Uterus (tissue), 4 donors: ENCODE data around the gene EXOC4. TPM values are rescaled to one million over a fixed set of nuclear protein-coding genes. Genes with fewer than 3 reads are reported as not detected.

Experiments used
- DNase-seq, 2 donors: peaks; one replicate each; pipeline ENCODE4 v3.0.0-alpha.2; 2019 to 2020
- H3K27ac ChIP-seq, 2 donors: fragments of 200-600 bp; sonication (generic); 1 replicate in 1 of 2; 2 replicates in 1 of 2; pipeline ENCODE4 v1.5.1; 2016 to 2018
- H3K27me3 ChIP-seq, 2 donors: fragments of 200-600 bp; sonication (generic); one replicate each; pipeline ENCODE4 v1.5.1; 2018 to 2019; ENCODE audit warnings: control low read depth in 1 of 2
- H3K36me3 ChIP-seq, 2 donors: fragments of 200-600 bp; sonication (generic); one replicate each; pipeline ENCODE4 v1.5.1; 2019; ENCODE audit warnings: control low read depth in 1 of 2
- H3K4me1 ChIP-seq, 2 donors: fragments of 200-600 bp; sonication (generic); one replicate each; pipeline ENCODE4 v1.5.1; 2018 to 2019; ENCODE audit warnings: control low read depth in 1 of 2
- H3K4me3 ChIP-seq, 2 donors: fragments of 200-600 bp; sonication (generic); 1 replicate in 1 of 2; 2 replicates in 1 of 2; pipeline ENCODE4 v1.5.1; 2018 to 2019; ENCODE audit warnings: mild to moderate bottlenecking in 1 of 2
- H3K9me3 ChIP-seq, 2 donors: fragments of 200-600 bp; sonication (generic); one replicate each; pipeline ENCODE4 v1.5.1; 2019; ENCODE audit warnings: control low read depth in 1 of 2
- POLR2A ChIP-seq, 2 donors: fragments of 450-650 bp; IDR thresholded peaks; one replicate each; pipeline ENCODE4 v1.6.1; 2016; ENCODE audit warnings: antibody characterized with exemption in 2 of 2, mild to moderate bottlenecking in 1 of 2, moderate library complexity in 1 of 2
- intact Hi-C: fragments of 100-400 bp; cut with DNase I; formaldehyde crosslinking; loops from one replicate; pipeline ENCODE4 v1.15.1; 2023; ENCODE audit warnings: low total_unique reads
- total RNA-seq, 4 donors: library from RNA; depleted of rRNA in 3 of 4; stranded (reverse); fragments of >200 nt in 3 of 4; gene quantifications; one replicate each; pipeline versions ENCODE4 v1.1.0 to v1.2.4, GENCODE V29; 2014 to 2023
- TF ChIP-seq, protein P1 (sequence below), 4 experiments: fragments of 200-600 bp in 2 of 4; fragments of 450-650 bp in 2 of 4; sonication (generic) in 2 of 4; IDR thresholded peaks; one replicate each; pipeline ENCODE4 v1.5.1; 2016 to 2019; ENCODE audit warnings: antibody characterized with exemption in 4 of 4, mild to moderate bottlenecking in 2 of 4, moderate library complexity in 1 of 4
- donor health status: DM: yes; HTN: yes; CAD: no.

EXOC4 gene
- total RNA-seq, 4 donors from 2014 or later, result 27.2 to 126 (median 65.4) TPM

DNA sequence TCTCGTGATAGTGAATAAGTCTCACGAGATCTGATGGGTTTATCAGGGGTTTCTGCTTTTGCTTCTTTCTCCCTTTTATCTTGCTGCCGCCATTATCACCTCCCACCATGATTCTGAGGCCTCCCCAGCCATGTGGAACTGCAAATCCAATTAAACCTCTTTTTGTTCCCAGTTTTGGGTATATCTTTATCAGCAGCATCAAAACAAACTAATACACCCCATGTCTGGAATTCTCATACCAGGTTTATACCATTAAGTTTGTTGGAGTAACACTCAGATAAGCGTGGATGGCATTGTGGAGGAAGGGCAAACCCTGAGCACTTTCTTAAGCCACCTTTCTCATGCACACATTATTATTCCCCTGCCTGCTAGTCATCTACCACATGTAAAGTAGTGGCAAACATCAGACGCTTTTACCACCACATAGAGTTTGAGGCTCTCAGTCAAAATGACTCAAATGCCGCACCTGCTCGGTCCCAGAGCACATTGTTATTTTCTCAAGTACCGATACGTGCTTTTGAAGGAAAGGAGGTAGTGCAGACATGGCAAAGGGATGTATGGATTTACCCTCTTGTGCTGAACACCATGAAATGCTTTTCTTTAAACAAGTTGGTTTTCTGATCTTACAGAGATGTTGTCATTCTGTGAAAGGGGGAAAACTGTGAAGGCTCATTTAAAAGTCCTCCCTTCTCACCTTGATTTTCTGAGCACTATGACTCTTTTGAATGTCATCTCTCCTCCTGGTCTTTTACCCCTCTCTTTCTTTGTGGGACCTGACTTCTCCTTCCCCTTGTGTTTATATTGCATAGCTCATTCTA is 429.7 kb downstream of the EXOC4 start:
- no peak for DNase-seq
- intact Hi-C loops, result no loop called here
- Histone ChIP-seq H3K27ac (no peak overlapping the region), H3K27me3 (no peaks in the 10 kb centered on the region), H3K36me3 (no peaks in the 10 kb centered on the region), H3K4me1 (no peaks in the 10 kb centered on the region), H3K9me3 (no peaks in the 10 kb centered on the region), H3K4me3 (no peak overlapping the region)
- TF ChIP-seq, protein P1, sequence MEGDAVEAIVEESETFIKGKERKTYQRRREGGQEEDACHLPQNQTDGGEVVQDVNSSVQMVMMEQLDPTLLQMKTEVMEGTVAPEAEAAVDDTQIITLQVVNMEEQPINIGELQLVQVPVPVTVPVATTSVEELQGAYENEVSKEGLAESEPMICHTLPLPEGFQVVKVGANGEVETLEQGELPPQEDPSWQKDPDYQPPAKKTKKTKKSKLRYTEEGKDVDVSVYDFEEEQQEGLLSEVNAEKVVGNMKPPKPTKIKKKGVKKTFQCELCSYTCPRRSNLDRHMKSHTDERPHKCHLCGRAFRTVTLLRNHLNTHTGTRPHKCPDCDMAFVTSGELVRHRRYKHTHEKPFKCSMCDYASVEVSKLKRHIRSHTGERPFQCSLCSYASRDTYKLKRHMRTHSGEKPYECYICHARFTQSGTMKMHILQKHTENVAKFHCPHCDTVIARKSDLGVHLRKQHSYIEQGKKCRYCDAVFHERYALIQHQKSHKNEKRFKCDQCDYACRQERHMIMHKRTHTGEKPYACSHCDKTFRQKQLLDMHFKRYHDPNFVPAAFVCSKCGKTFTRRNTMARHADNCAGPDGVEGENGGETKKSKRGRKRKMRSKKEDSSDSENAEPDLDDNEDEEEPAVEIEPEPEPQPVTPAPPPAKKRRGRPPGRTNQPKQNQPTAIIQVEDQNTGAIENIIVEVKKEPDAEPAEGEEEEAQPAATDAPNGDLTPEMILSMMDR (IDR thresholded peaks at IDR 0.05), result no peak
- TF ChIP-seq POLR2A (IDR thresholded peaks at IDR 0.05), result no peak

DNA sequence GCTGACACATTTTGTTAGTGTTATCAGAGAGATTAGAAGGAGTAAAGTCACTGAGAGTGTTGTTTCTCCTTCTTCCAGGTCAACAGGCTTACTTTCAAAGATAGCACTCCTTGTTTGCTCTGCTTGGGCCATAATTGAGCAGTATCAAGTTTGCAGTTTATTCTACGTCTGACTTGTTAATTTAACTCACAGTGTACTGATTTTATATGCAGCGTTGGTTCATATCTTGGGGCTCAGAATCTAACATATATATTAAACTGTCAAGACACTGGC is 430.2 kb downstream of the EXOC4 start:
- no peak for DNase-seq
- H3K27ac ChIP-seq, result no peak overlapping the region
- TF ChIP-seq POLR2A (IDR thresholded peaks at IDR 0.05), result no peak
- TF ChIP-seq, protein P1 (IDR thresholded peaks at IDR 0.05), result no peak
- H3K4me3 ChIP-seq, result no peak overlapping the region
- intact Hi-C loops, result no loop called here
- H3K27me3 ChIP-seq, result no peaks in the 10 kb centered on the region
- no peaks in the 10 kb centered on the region for H3K36me3 ChIP-seq
- H3K9me3 ChIP-seq, result no peaks in the 10 kb centered on the region
- H3K4me1 ChIP-seq, result no peaks in the 10 kb centered on the region

GRCh38 chr7:133688483-133689239 is 435.8 kb downstream of the EXOC4 start:
- no peak overlapping the region for H3K4me3 ChIP-seq
- no peak overlapping the region for H3K27ac ChIP-seq
- H3K9me3 ChIP-seq, result no peaks in the 10 kb centered on the region
- intact Hi-C loops, result no loop called here
- H3K36me3 ChIP-seq, result no peaks in the 10 kb centered on the region
- no peaks in the 10 kb centered on the region for H3K4me1 ChIP-seq
- TF ChIP-seq, protein P1 (IDR thresholded peaks at IDR 0.05), result no peak
- TF ChIP-seq POLR2A (IDR thresholded peaks at IDR 0.05), result no peak
- DNase-seq, result no peak
- no peaks in the 10 kb centered on the region for H3K27me3 ChIP-seq

GRCh38 chr7:133690740-133691139 is 437.9 kb downstream of the EXOC4 start:
- H3K27ac ChIP-seq, result no peak overlapping the region
- no peaks in the 10 kb centered on the region for H3K9me3 ChIP-seq
- intact Hi-C loops, result no loop called here
- TF ChIP-seq POLR2A (IDR thresholded peaks at IDR 0.05), result no peak
- TF ChIP-seq, protein P1 (IDR thresholded peaks at IDR 0.05), result no peak
- no peak for DNase-seq
- H3K27me3 ChIP-seq, result no peaks in the 10 kb centered on the region
- H3K4me3 ChIP-seq, result no peak overlapping the region
- H3K36me3 ChIP-seq, result no peaks in the 10 kb centered on the region
- H3K4me1 ChIP-seq, result no peaks in the 10 kb centered on the region
